ENCODE data around the gene ZDHHC11.
A peak's percentile ranks its signal among the peaks of the same experiment; 100 is the strongest.

The ZDHHC11 gene

GRCh38 chr5:850511-851006 is at the start of gene ZDHHC11:
Gene ZDHHC11 (minus strand): TSS chr5:850986. CDS start chr5:850602, 384 bp downstream.
- DNase-seq (ENCODE audit: low spot score) = no peak

GRCh38 chr5:893711-894110 is 42.9 kb upstream of the ZDHHC11 start:
- DNase-seq (ENCODE audit: low spot score) = no peak

- no peak for DNase-seq (ENCODE audit: low spot score)
Measured at GRCh38 chr5:893137-893506, 42.3 kb upstream of the ZDHHC11 start.

GRCh38 chr5:892394-893136 is 41.8 kb upstream of the ZDHHC11 start, which contains the start of the genes BRD9 and TRIP13:
Gene BRD9 (minus strand): TSS chr5:892801. CDS start chr5:892657, 144 bp downstream.
Gene TRIP13 (plus strand): TSS chr5:892884. CDS start chr5:892999, 115 bp downstream.
- peak; percentile 84 for DNase-seq (ENCODE audit: low spot score)

GRCh38 chr5:891837-892393 is 41.1 kb upstream of the ZDHHC11 start:
- DNase-seq (ENCODE audit: low spot score) = peak; percentile 27

GRCh38 chr5:891117-891836 is 40.5 kb upstream of the ZDHHC11 start:
- peak; percentile 45 for DNase-seq (ENCODE audit: low spot score)

GRCh38 chr5:889075-889710 is 38.4 kb upstream of the ZDHHC11 start:
- no peak for DNase-seq (ENCODE audit: low spot score)

GRCh38 chr5:888638-889035 is 37.9 kb upstream of the ZDHHC11 start:
- DNase-seq (ENCODE audit: low spot score) = no peak

- no peak for DNase-seq (ENCODE audit: low spot score)
Measured at GRCh38 chr5:887947-888637, 37.3 kb upstream of the ZDHHC11 start.

- DNase-seq (ENCODE audit: low spot score) = no peak
Measured at GRCh38 chr5:886716-887325, 36.0 kb upstream of the ZDHHC11 start.

GRCh38 chr5:886036-886435 is 35.2 kb upstream of the ZDHHC11 start:
- DNase-seq (ENCODE audit: low spot score) = no peak

- no peak for DNase-seq (ENCODE audit: low spot score)
Measured at GRCh38 chr5:885529-885928, 34.7 kb upstream of the ZDHHC11 start.

GRCh38 chr5:885127-885442 is 34.3 kb upstream of the ZDHHC11 start:
- no peak for DNase-seq (ENCODE audit: low spot score)

- DNase-seq (ENCODE audit: low spot score) = no peak
Measured at GRCh38 chr5:884345-885126, 33.8 kb upstream of the ZDHHC11 start.

GRCh38 chr5:883475-884181 is 32.8 kb upstream of the ZDHHC11 start:
- DNase-seq (ENCODE audit: low spot score) = no peak

- DNase-seq (ENCODE audit: low spot score) = no peak
Measured at GRCh38 chr5:882253-883183, 31.7 kb upstream of the ZDHHC11 start.

GRCh38 chr5:881551-881935 is 30.8 kb upstream of the ZDHHC11 start:
- DNase-seq (ENCODE audit: low spot score) = no peak

- DNase-seq (ENCODE audit: low spot score) = no peak
Measured at GRCh38 chr5:880816-881550, 30.2 kb upstream of the ZDHHC11 start.
